ENCODE data around the gene RGS7.
"Not testable (repeated sequence)": the region's sequence is repeated elsewhere in the genome, so short reads cannot be mapped to it uniquely, and the experiment has no call there.

Gene RGS7

GRCh38 chr1:241270016-241270415 lies 87.0 kb downstream of the RGS7 start:
- DNase-seq, result no peak

GRCh38 chr1:241269116-241269515 lies 87.9 kb downstream of the RGS7 start:
- no peak for DNase-seq

- no peak for DNase-seq
These were observed 90.9 kb downstream of the RGS7 start for GRCh38 chr1:241266121-241266520.

- no peak for DNase-seq
These were observed 91.6 kb downstream of the RGS7 start for GRCh38 chr1:241265428-241265827.

- DNase-seq, result no peak
These were observed 93.7 kb downstream of the RGS7 start for GRCh38 chr1:241263346-241263745.

GRCh38 chr1:241253471-241253870 lies 103.5 kb downstream of the RGS7 start:
- no peak for DNase-seq

GRCh38 chr1:241250465-241250864 lies 106.5 kb downstream of the RGS7 start:
- no peak for DNase-seq

GRCh38 chr1:241240069-241240468 lies 116.9 kb downstream of the RGS7 start:
- no peak for DNase-seq

GRCh38 chr1:241237873-241238272 lies 119.1 kb downstream of the RGS7 start:
- DNase-seq, result no peak

GRCh38 chr1:241235256-241235897 lies 121.6 kb downstream of the RGS7 start:
- no peak for DNase-seq

- DNase-seq, result no peak
These were observed 127.3 kb downstream of the RGS7 start for GRCh38 chr1:241229711-241230110.

- DNase-seq, result no peak
These were observed 127.8 kb downstream of the RGS7 start for GRCh38 chr1:241229216-241229615.

GRCh38 chr1:241228339-241228738 lies 128.7 kb downstream of the RGS7 start:
- DNase-seq, result no peak

- DNase-seq, result no peak
These were observed 131.3 kb downstream of the RGS7 start for GRCh38 chr1:241225741-241226140.

GRCh38 chr1:241224189-241224588 lies 132.8 kb downstream of the RGS7 start:
- not testable (repeated sequence) for DNase-seq

GRCh38 chr1:241222813-241223212 lies 134.2 kb downstream of the RGS7 start:
- not testable (repeated sequence) for DNase-seq

GRCh38 chr1:241221319-241221718 lies 135.7 kb downstream of the RGS7 start:
- no peak for DNase-seq

- not testable (repeated sequence) for DNase-seq
These were observed 136.1 kb downstream of the RGS7 start for GRCh38 chr1:241220913-241221312.

- no peak for DNase-seq
These were observed 137.6 kb downstream of the RGS7 start for GRCh38 chr1:241219449-241219848.

GRCh38 chr1:241217516-241217915 lies 139.5 kb downstream of the RGS7 start:
- no peak for DNase-seq

GRCh38 chr1:241215683-241216082 lies 141.3 kb downstream of the RGS7 start:
- DNase-seq, result no peak

- no peak for DNase-seq
These were observed 141.8 kb downstream of the RGS7 start for GRCh38 chr1:241215203-241215602.

- no peak for DNase-seq
These were observed 143.9 kb downstream of the RGS7 start for GRCh38 chr1:241213139-241213538.

GRCh38 chr1:241212628-241213027 lies 144.4 kb downstream of the RGS7 start:
- no peak for DNase-seq

GRCh38 chr1:241208910-241209379 lies 148.1 kb downstream of the RGS7 start:
- no peak for DNase-seq
